ENCODE data around the gene NR2E1.

The NR2E1 gene

GRCh38 chr6:108159981-108160380 is 5.8 kb upstream of the NR2E1 start:
- Histone ChIP-seq H3K36me3 (ENCODE audit: low read depth) (no peaks in the 10 kb centered on the region), H3K27ac (ENCODE audit: poor library complexity, severe bottlenecking) (no peak overlapping the region), H3K27me3 (ENCODE audit: insufficient read depth, poor library complexity, severe bottlenecking) (peaks cover 100% of the 10 kb centered on the region), H3K4me3 (ENCODE audit: severe bottlenecking) (no peak overlapping the region), H3K4me1 (ENCODE audit: insufficient read depth, poor library complexity, severe bottlenecking) (no peaks in the 10 kb centered on the region), H3K9me3 (ENCODE audit: severe bottlenecking) (no peaks in the 10 kb centered on the region)
- no peak for DNase-seq (ENCODE audit: low spot score)
- no peak for TF ChIP-seq CTCF (IDR thresholded peaks at IDR 0.05; ENCODE audit: poor library complexity, severe bottlenecking)
- no peak for ATAC-seq (ENCODE audit: low read depth)

- no peak overlapping the region for H3K4me3 ChIP-seq (ENCODE audit: severe bottlenecking)
- H3K27ac ChIP-seq (ENCODE audit: poor library complexity, severe bottlenecking) = no peak overlapping the region
- no peak for TF ChIP-seq CTCF (IDR thresholded peaks at IDR 0.05; ENCODE audit: poor library complexity, severe bottlenecking)
- no peak for ATAC-seq (ENCODE audit: low read depth)
- no peak for DNase-seq (ENCODE audit: low spot score)
- H3K9me3 ChIP-seq (ENCODE audit: severe bottlenecking) = no peaks in the 10 kb centered on the region
- no peaks in the 10 kb centered on the region for H3K4me1 ChIP-seq (ENCODE audit: insufficient read depth, poor library complexity, severe bottlenecking)
- H3K36me3 ChIP-seq (ENCODE audit: low read depth) = no peaks in the 10 kb centered on the region
- peaks cover 100% of the 10 kb centered on the region for H3K27me3 ChIP-seq (ENCODE audit: insufficient read depth, poor library complexity, severe bottlenecking)
Observed at GRCh38 chr6:108161724-108162282, 4.0 kb upstream of the NR2E1 start.

- Histone ChIP-seq H3K36me3 (ENCODE audit: low read depth) (no peaks in the 10 kb centered on the region), H3K9me3 (ENCODE audit: severe bottlenecking) (no peaks in the 10 kb centered on the region), H3K4me1 (ENCODE audit: insufficient read depth, poor library complexity, severe bottlenecking) (no peaks in the 10 kb centered on the region), H3K27ac (ENCODE audit: poor library complexity, severe bottlenecking) (no peak overlapping the region), H3K4me3 (ENCODE audit: severe bottlenecking) (no peak overlapping the region), H3K27me3 (ENCODE audit: insufficient read depth, poor library complexity, severe bottlenecking) (peaks cover 100% of the 10 kb centered on the region)
- ATAC-seq (ENCODE audit: low read depth) = peak; percentile 39; the same call in 2 of the 3 replicates
- no peak for DNase-seq (ENCODE audit: low spot score)
- TF ChIP-seq CTCF (IDR thresholded peaks at IDR 0.05; ENCODE audit: poor library complexity, severe bottlenecking) = no peak
Observed at GRCh38 chr6:108163267-108163643, 2.6 kb upstream of the NR2E1 start.

DNA sequence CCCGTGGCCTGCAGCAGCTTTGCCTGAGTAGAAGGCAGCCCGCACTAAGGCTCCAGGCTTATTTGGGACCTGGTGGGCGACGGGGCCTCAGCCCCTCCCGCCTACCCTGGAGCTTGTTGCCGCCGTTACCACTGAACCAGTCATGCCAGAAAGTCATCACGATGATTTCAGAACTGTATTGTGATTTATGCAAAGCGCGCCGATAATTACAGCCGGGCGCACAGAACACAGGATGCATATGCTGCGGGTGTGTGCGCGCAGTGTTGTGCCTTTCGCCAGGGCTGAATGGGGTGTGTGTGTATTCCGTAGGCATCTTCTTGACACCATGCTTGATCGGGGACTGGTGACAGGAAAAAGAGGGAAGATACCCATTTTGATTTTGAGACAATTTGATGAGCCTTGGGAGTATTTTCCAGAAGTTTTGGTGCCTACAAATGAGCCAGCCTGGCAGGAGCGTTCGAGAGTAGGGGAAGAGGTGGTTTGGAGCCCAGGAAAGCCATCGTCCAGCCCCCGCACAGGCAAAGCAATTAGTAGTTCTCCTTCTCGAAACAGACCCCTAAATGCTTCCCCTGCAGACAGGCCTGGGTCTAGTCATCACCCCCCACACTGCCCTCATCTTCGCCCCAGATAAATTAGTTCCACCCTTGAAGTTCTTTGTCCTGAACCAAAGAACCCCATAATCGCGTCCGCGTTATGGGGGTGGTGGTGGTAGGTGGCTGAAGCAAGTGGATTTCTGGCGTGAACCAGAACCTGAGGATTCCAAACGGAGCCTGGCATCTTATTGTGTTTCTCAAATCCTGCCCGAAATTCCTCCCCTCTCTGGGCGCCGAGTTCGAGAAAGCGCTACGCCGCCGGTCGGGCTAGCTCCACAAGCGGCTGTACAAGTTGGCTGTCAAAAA is 1.9 kb upstream of the NR2E1 start:
- H3K27ac ChIP-seq (ENCODE audit: poor library complexity, severe bottlenecking) = no peak overlapping the region
- H3K27me3 ChIP-seq (ENCODE audit: insufficient read depth, poor library complexity, severe bottlenecking) = peaks cover 100% of the 10 kb centered on the region
- ATAC-seq (ENCODE audit: low read depth) (no peak), DNase-seq (ENCODE audit: low spot score) (no peak)
- no peaks in the 10 kb centered on the region for H3K4me1 ChIP-seq (ENCODE audit: insufficient read depth, poor library complexity, severe bottlenecking)
- H3K4me3 ChIP-seq (ENCODE audit: severe bottlenecking) = no peak overlapping the region
- TF ChIP-seq CTCF (IDR thresholded peaks at IDR 0.05; ENCODE audit: poor library complexity, severe bottlenecking) = no peak
- no peaks in the 10 kb centered on the region for H3K36me3 ChIP-seq (ENCODE audit: low read depth)
- no peaks in the 10 kb centered on the region for H3K9me3 ChIP-seq (ENCODE audit: severe bottlenecking)

- DNase-seq (ENCODE audit: low spot score) (no peak), ATAC-seq (ENCODE audit: low read depth) (no peak)
- no peaks in the 10 kb centered on the region for H3K4me1 ChIP-seq (ENCODE audit: insufficient read depth, poor library complexity, severe bottlenecking)
- TF ChIP-seq CTCF (IDR thresholded peaks at IDR 0.05; ENCODE audit: poor library complexity, severe bottlenecking) = no peak
- H3K27me3 ChIP-seq (ENCODE audit: insufficient read depth, poor library complexity, severe bottlenecking) = peaks cover 100% of the 10 kb centered on the region
- H3K4me3 ChIP-seq (ENCODE audit: severe bottlenecking) = no peak overlapping the region
- no peak overlapping the region for H3K27ac ChIP-seq (ENCODE audit: poor library complexity, severe bottlenecking)
- H3K9me3 ChIP-seq (ENCODE audit: severe bottlenecking) = no peaks in the 10 kb centered on the region
- H3K36me3 ChIP-seq (ENCODE audit: low read depth) = no peaks in the 10 kb centered on the region
Observed at GRCh38 chr6:108164543-108164814, 1.3 kb upstream of the NR2E1 start.
